ENCODE results near the gene ADORA2A. TPM values are rescaled to one million over a fixed set of nuclear protein-coding genes. Genes with fewer than 3 reads are reported as not detected.

Gene ADORA2A
- total and polyA plus RNA-seq, 3 donors from 2014 or later = 2.2 to 5.1 (median 2.5) TPM

DNA sequence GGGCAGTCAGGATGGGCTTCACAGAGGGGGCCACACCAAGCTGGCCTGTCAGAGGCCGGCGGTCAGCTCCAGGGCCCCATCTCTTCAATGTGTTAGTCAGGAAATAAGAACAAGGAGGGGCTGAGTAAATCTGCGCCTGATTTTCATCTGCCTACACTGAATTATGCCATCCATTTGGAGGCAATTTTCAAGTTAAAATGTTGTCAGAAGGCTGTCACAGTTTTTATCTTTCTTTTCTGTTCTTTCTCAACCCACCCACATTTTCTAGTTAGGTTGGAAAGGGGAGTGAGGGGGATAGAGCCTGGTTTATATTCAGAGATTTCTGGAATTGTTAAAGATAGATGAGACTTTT is 18.8 kb downstream of the ADORA2A start:
- H3K27me3 ChIP-seq = no peaks in the 10 kb centered on the region
- H3K36me3 ChIP-seq (ENCODE audit: low read depth, missing control alignments) = no peaks in the 10 kb centered on the region
- no peaks in the 10 kb centered on the region for H3K9me3 ChIP-seq
- peaks cover 17% of the 10 kb centered on the region for H3K4me1 ChIP-seq
- DNase-seq = no peak
- 82 to 83% methylated on average over 3 of the region's 3 CpGs for WGBS, 2 donors
- no peak overlapping the region for H3K4me3 ChIP-seq
- intact Hi-C loops (cut with DNase I; ENCODE audit: low total_unique reads) = no loop called here
- TF ChIP-seq, protein P1, sequence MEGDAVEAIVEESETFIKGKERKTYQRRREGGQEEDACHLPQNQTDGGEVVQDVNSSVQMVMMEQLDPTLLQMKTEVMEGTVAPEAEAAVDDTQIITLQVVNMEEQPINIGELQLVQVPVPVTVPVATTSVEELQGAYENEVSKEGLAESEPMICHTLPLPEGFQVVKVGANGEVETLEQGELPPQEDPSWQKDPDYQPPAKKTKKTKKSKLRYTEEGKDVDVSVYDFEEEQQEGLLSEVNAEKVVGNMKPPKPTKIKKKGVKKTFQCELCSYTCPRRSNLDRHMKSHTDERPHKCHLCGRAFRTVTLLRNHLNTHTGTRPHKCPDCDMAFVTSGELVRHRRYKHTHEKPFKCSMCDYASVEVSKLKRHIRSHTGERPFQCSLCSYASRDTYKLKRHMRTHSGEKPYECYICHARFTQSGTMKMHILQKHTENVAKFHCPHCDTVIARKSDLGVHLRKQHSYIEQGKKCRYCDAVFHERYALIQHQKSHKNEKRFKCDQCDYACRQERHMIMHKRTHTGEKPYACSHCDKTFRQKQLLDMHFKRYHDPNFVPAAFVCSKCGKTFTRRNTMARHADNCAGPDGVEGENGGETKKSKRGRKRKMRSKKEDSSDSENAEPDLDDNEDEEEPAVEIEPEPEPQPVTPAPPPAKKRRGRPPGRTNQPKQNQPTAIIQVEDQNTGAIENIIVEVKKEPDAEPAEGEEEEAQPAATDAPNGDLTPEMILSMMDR (IDR thresholded peaks at IDR 0.05) = no peak
- TF ChIP-seq POLR2A (IDR thresholded peaks at IDR 0.05) = no peak
- H3K27ac ChIP-seq = no peak overlapping the region

DNA sequence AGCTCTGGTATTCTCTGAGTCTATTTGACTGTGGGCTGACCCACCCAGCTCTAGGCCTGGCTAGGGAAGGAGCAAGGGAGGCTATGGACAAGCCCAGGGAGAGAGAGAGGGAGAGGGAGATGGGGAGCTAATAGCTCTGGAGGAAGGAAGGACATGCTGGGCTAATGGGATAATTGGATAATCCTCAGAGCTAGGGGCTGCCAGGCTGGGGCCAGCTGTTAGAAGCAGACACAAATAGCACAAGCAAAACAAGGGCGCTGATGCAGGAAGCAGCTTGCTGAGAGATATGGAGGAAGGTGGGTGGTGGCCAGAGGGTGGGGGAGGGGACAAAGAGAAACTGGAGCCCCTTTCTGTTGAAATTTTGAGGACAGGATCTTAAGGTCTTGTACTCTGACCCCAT is 23.2 kb downstream of the ADORA2A start:
- no peak for DNase-seq
- TF ChIP-seq, protein P1 (IDR thresholded peaks at IDR 0.05) = no peak
- no peak for TF ChIP-seq POLR2A (IDR thresholded peaks at IDR 0.05)
- 33 to 53% methylated on average over 1 of the region's 1 CpG for WGBS, 2 donors
- Histone ChIP-seq H3K27ac (no peak overlapping the region), H3K27me3 (no peaks in the 10 kb centered on the region), H3K9me3 (no peaks in the 10 kb centered on the region), H3K4me1 (peaks cover 16% of the 10 kb centered on the region), H3K36me3 (ENCODE audit: low read depth, missing control alignments) (no peaks in the 10 kb centered on the region), H3K4me3 (no peak overlapping the region)
- intact Hi-C loops (cut with DNase I; ENCODE audit: low total_unique reads) = no loop called here

DNA sequence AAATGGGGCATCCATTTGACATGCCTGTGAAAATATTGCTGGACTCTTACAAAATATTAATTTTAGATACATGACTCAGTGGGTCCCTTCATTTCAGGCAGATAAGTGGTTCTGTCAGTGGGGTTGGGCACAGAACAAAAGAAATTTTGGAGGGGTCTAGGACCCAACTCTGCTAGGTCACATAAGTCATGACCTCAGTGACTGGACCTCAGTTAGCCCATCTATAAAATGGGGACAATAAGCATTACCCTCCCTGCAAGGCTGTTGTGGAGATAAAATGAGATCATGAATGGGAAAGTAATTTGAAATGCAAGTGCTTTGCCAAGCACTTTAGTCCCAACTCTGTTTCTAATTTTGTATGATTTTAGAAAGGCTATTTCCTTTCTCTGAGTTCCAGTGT is 23.8 kb downstream of the ADORA2A start:
- intact Hi-C loops (cut with DNase I; ENCODE audit: low total_unique reads) = no loop called here
- H3K27me3 ChIP-seq = no peaks in the 10 kb centered on the region
- no peak overlapping the region for H3K27ac ChIP-seq
- H3K36me3 ChIP-seq (ENCODE audit: low read depth, missing control alignments) = no peaks in the 10 kb centered on the region
- no peaks in the 10 kb centered on the region for H3K9me3 ChIP-seq
- no peak for DNase-seq
- no peak overlapping the region for H3K4me3 ChIP-seq
- H3K4me1 ChIP-seq = peaks cover 18% of the 10 kb centered on the region
- TF ChIP-seq, protein P1 (IDR thresholded peaks at IDR 0.05) = no peak
- TF ChIP-seq POLR2A (IDR thresholded peaks at IDR 0.05) = no peak

DNA sequence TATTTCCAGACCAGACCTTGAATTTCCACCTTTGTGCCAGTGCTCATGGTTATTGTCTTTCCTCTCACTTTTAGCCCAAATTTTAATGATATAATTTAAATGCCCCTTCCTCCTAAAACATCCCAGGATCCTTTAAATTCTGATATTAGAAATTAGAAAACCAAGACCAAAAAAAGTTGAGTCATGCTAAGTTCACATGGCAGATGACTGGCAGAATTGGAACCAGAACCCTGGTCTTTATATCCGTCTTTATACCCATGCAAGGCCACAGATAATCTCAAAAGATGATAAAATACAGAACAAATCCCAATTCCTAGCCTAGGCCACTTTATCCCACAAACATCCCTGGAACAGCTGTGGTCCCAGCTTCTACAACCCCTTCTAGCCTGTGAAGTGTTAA is 26.5 kb downstream of the ADORA2A start:
- intact Hi-C loops (cut with DNase I; ENCODE audit: low total_unique reads) = no loop called here
- TF ChIP-seq POLR2A (IDR thresholded peaks at IDR 0.05) = no peak
- TF ChIP-seq, protein P1 (IDR thresholded peaks at IDR 0.05) = no peak

DNA sequence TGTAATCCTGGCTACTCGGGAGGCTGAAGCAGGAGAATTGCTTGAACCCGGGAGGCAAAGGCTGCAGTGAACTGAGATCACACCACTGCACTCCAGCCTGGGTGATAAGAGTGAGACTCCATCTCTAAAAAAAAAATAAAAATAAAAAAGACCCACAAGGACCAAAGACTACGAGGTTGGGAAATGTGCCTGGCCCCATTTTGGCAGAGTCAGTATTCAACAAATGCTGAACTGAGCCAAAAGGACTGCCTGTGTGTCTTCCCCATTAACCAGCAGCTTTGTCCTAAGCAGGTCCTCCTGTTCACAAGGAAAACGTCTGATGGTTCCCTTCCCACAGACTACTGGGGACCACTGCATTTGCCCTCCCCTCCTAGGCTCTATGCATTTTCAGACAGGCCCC is 27.6 kb downstream of the ADORA2A start:
- peak overlapping the region; percentile 35 to 72 for H3K27ac ChIP-seq
- intact Hi-C loops (cut with DNase I; ENCODE audit: low total_unique reads) = no loop called here
- H3K9me3 ChIP-seq = no peaks in the 10 kb centered on the region
- no peak overlapping the region for H3K4me3 ChIP-seq
- no peak for DNase-seq
- TF ChIP-seq POLR2A (IDR thresholded peaks at IDR 0.05) = no peak
- TF ChIP-seq, protein P1 (IDR thresholded peaks at IDR 0.05) = no peak
- H3K4me1 ChIP-seq = peaks cover 24% of the 10 kb centered on the region
- no peaks in the 10 kb centered on the region for H3K27me3 ChIP-seq
- H3K36me3 ChIP-seq (ENCODE audit: low read depth, missing control alignments) = no peaks in the 10 kb centered on the region
- 49 to 57% methylated on average over 4 of the region's 4 CpGs for WGBS, 2 donors

More for the DNA sequence above, 26.5 kb downstream of the ADORA2A start:
- peaks cover 24% of the 10 kb centered on the region for H3K4me1 ChIP-seq
- no peak overlapping the region for H3K27ac ChIP-seq
- H3K36me3 ChIP-seq (ENCODE audit: low read depth, missing control alignments) = no peaks in the 10 kb centered on the region
- no peak overlapping the region for H3K4me3 ChIP-seq
- H3K9me3 ChIP-seq = no peaks in the 10 kb centered on the region
- no peak for DNase-seq
- H3K27me3 ChIP-seq = no peaks in the 10 kb centered on the region
- WGBS, 2 donors = 50 to 61% methylated on average over 1 of the region's 1 CpG
